ENCODE measurements around the gene DSG2. TPM values are rescaled to one million over a fixed set of nuclear protein-coding genes. Genes with fewer than 3 reads are reported as not detected.
A peak's percentile ranks its signal among the peaks of the same experiment; 100 is the strongest.

DSG2 gene
- total RNA-seq, 1 experiment from 2014 or later = 123 TPM

DNA sequence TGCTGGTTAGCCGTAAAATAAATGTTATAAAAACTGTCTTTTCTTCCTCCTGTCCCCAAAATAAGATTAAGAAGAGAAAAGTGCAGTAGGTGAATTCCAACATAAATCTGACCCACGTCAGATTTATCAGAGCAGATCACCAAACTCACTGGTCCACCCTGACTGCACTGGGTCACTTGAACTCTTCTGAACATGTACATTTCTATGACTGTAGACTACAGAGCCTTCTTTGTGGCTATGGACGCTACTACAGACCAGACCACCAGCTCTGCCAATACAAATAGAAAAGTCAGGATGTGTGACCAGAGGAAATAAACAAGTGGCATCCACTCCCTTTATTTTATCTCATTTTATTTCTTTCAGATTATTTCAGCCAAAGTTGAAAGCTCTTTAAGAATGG, 11.6 kb downstream of the DSG2 start:
- intact Hi-C loops (cut with micrococcal nuclease) = loop anchor here (5.0 kb wide), 1 partner anchor 242 kb away; no protein-coding TSS in a partner anchor
- Histone ChIP-seq H3K36me3 (ENCODE audit: control insufficient read depth in 1 of 2, insufficient read depth in 2 of 2, low read length in 2 of 2) (0 out of 4 replicates have a peak, but pooled peaks cover 0 to 1% of the 10 kb centered on the region in 2 experiments), H2AFZ (ENCODE audit: low read depth, low read length, poor library complexity, severe bottlenecking) (no peak overlapping the region), H3K27ac (ENCODE audit: low read depth, low read length) (no peak overlapping the region), H3K27me3 (ENCODE audit: insufficient read depth, low read length) (no peaks in the 10 kb centered on the region), H3K4me1 (ENCODE audit: control insufficient read depth in 1 of 2, insufficient read depth in 2 of 2, low read length in 2 of 2) (peaks cover 57 to 63% of the 10 kb centered on the region in 2 experiments), H4K20me1 (ENCODE audit: insufficient read depth) (no peaks in the 10 kb centered on the region; the same call in 1 of the 2 replicates), H3K79me2 (ENCODE audit: insufficient read depth, low read length) (peaks cover 92% of the 10 kb centered on the region), H3K4me2 (ENCODE audit: low read length) (peak overlapping the region; percentile 77), H3K9me2 (ENCODE audit: insufficient read depth) (no peaks in the 10 kb centered on the region), H3K4me3 (replicated peaks in 1 of 2; ENCODE audit: low read depth in 1 of 2, low read length in 2 of 2) (no peak overlapping the region), H3K9ac (ENCODE audit: low read length) (peak overlapping the region; percentile 13; the same call in 1 of the 2 replicates), H3K9me3 (ENCODE audit: control insufficient read depth in 1 of 2, insufficient read depth in 1 of 2, low read depth in 1 of 2, low read length in 2 of 2) (no peaks in the 10 kb centered on the region)
- CTCF ChIA-PET = no interaction called here
- DNase-seq (ENCODE audit: low read depth, low spot score) = no peak
- POLR2A ChIA-PET = no interaction called here
- no peak for ATAC-seq
- TF ChIP-seq ZFX (IDR thresholded peaks at IDR 0.05) = no peak
- TF ChIP-seq FOSL1 (IDR thresholded peaks at IDR 0.05; ENCODE audit: low read depth) = no peak
- TF ChIP-seq, protein P1, sequence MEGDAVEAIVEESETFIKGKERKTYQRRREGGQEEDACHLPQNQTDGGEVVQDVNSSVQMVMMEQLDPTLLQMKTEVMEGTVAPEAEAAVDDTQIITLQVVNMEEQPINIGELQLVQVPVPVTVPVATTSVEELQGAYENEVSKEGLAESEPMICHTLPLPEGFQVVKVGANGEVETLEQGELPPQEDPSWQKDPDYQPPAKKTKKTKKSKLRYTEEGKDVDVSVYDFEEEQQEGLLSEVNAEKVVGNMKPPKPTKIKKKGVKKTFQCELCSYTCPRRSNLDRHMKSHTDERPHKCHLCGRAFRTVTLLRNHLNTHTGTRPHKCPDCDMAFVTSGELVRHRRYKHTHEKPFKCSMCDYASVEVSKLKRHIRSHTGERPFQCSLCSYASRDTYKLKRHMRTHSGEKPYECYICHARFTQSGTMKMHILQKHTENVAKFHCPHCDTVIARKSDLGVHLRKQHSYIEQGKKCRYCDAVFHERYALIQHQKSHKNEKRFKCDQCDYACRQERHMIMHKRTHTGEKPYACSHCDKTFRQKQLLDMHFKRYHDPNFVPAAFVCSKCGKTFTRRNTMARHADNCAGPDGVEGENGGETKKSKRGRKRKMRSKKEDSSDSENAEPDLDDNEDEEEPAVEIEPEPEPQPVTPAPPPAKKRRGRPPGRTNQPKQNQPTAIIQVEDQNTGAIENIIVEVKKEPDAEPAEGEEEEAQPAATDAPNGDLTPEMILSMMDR (IDR thresholded peaks at IDR 0.05 in 2 of 3, conservative IDR thresholded peaks at IDR 0.05 in 1 of 3; ENCODE audit: borderline replicate concordance in 1 of 3, insufficient read depth in 1 of 3, low read depth in 2 of 3, low read length in 2 of 3) = no peak
- TF ChIP-seq EZH2phosphoT487 (IDR thresholded peaks at IDR 0.05; ENCODE audit: borderline replicate concordance) = no peak
- TF ChIP-seq REST (IDR thresholded peaks at IDR 0.05; ENCODE audit: low read depth) = no peak
- TF ChIP-seq ZBTB33 (IDR thresholded peaks at IDR 0.05; ENCODE audit: extremely low read depth, insufficient replicate concordance, low read length) = no peak
- TF ChIP-seq YY1 (IDR thresholded peaks at IDR 0.05; ENCODE audit: extremely low read depth, insufficient replicate concordance, low read depth, low read length) = no peak
- no peak for TF ChIP-seq ELF1 (IDR thresholded peaks at IDR 0.05; ENCODE audit: borderline replicate concordance, low read depth)
- no peak for TF ChIP-seq SIN3A (IDR thresholded peaks at IDR 0.05; ENCODE audit: low read depth)
- TF ChIP-seq ATF3 (IDR thresholded peaks at IDR 0.05) = no peak
- no peak for TF ChIP-seq CEBPB (IDR thresholded peaks at IDR 0.05; ENCODE audit: low read depth)
- TF ChIP-seq EGR1 (IDR thresholded peaks at IDR 0.05; ENCODE audit: low read depth) = no peak
- TF ChIP-seq EZH2 (IDR thresholded peaks at IDR 0.05) = no peak
- TF ChIP-seq POLR2AphosphoS5 (IDR thresholded peaks at IDR 0.05; ENCODE audit: low read depth, low read length) = no peak
- no peak for TF ChIP-seq TCF7L2 (IDR thresholded peaks at IDR 0.05; ENCODE audit: borderline replicate concordance, extremely low read depth, insufficient read depth, insufficient read length)
- TF ChIP-seq JUND (IDR thresholded peaks at IDR 0.05) = no peak
- no TSS peak for BruUV-seq (replicated peaks)
- RAD21 ChIA-PET (ENCODE audit: low non-redundant PET in 1 of 2, low total read pairs in 2 of 2, uncharacterized antibody in 2 of 2, unreplicated experiment in 2 of 2) = no interaction called here

Measured in HCT116 (cell line).